GM23338 (cell line): ENCODE measurements around the gene SPIRE2. TPM values are rescaled to one million over a fixed set of nuclear protein-coding genes. Genes with fewer than 3 reads are reported as not detected.

Experiments
- ATAC-seq: fragments of 200-7000 bp; cut with Tn5 transposase; 3 replicates; pipeline ENCODE4 v1.9.1; 2020
- DNase-seq: peaks from one replicate; pipeline ENCODE4 v3.0.0-alpha.2; 2015; ENCODE audit warnings: low spot score
- H2AFZ ChIP-seq: fragments of 200-600 bp; sonication (generic); 2 replicates; pipeline ENCODE4 v1.8.0; 2016; ENCODE audit warnings: antibody characterized with exemption, mild to moderate bottlenecking, moderate library complexity
- H3F3A ChIP-seq: fragments of 200-600 bp; sonication (generic); replicated peaks from 2 replicates; pipeline ENCODE4 v1.8.0; 2017; ENCODE audit warnings: antibody characterized with exemption, mixed run types, low read depth
- H3K27ac ChIP-seq: fragments of 200-600 bp; sonication (generic); 2 replicates; pipeline ENCODE4 v1.6.1; 2016; ENCODE audit warnings: low read depth
- H3K27me3 ChIP-seq: fragments of 200-600 bp; sonication (generic); 2 replicates; pipeline ENCODE4 v1.8.0; 2016; ENCODE audit warnings: mild to moderate bottlenecking, mixed run types, moderate library complexity; ENCODE audit not compliant: insufficient read depth
- H3K36me3 ChIP-seq: fragments of 200-600 bp; sonication (generic); 2 replicates; pipeline ENCODE4 v1.8.0; 2016; ENCODE audit warnings: mild to moderate bottlenecking; ENCODE audit not compliant: insufficient read depth
- H3K4me1 ChIP-seq: fragments of 200-600 bp; sonication (generic); 2 replicates; pipeline ENCODE4 v1.8.0; 2016; ENCODE audit warnings: mild to moderate bottlenecking, moderate library complexity; ENCODE audit not compliant: insufficient read depth
- H3K4me2 ChIP-seq: fragments of 200-600 bp; sonication (generic); 2 replicates; pipeline ENCODE4 v1.7.1; 2017; ENCODE audit warnings: mixed run types
- H3K4me3 ChIP-seq: fragments of 200-600 bp; sonication (generic); 2 replicates; pipeline ENCODE4 v1.6.1; 2016; ENCODE audit warnings: mixed run types
- H3K79me2 ChIP-seq: fragments of 200-600 bp; sonication (generic); replicated peaks from 2 replicates; pipeline ENCODE4 v1.8.0; 2017; ENCODE audit warnings: mild to moderate bottlenecking; ENCODE audit not compliant: insufficient read depth
- H3K9me2 ChIP-seq: fragments of 200-600 bp; sonication (generic); 2 replicates; pipeline ENCODE4 v1.8.0; 2017; ENCODE audit not compliant: insufficient read depth
- H4K20me1 ChIP-seq: fragments of 200-600 bp; sonication (generic); replicated peaks from 2 replicates; pipeline ENCODE4 v1.8.0; 2017; ENCODE audit warnings: mild to moderate bottlenecking; ENCODE audit not compliant: insufficient read depth
- H3K27ac Mint-ChIP-seq: 2 replicates; pipeline ENCODE4 v1.8.0; 2020; ENCODE audit warnings: inconsistent platforms, mild to moderate bottlenecking, moderate library complexity, mixed read lengths
- H3K27me3 Mint-ChIP-seq: 3 replicates; pipeline ENCODE4 v1.8.0; 2022; ENCODE audit warnings: low read depth, mild to moderate bottlenecking, moderate library complexity, mixed read lengths, inconsistent platforms; ENCODE audit not compliant: insufficient read depth, poor library complexity
- H3K36me3 Mint-ChIP-seq: 3 replicates; pipeline ENCODE4 v1.8.0; 2021; ENCODE audit warnings: low read depth, mild to moderate bottlenecking, inconsistent platforms, moderate library complexity, mixed read lengths
- H3K4me1 Mint-ChIP-seq: 3 replicates; pipeline ENCODE4 v1.8.0; 2020; ENCODE audit warnings: mild to moderate bottlenecking, inconsistent platforms, mixed read lengths
- H3K4me3 Mint-ChIP-seq: 3 replicates; pipeline ENCODE4 v1.8.0; 2021; ENCODE audit warnings: moderate library complexity, mild to moderate bottlenecking, inconsistent platforms, mixed read lengths
- H3K9me3 Mint-ChIP-seq: 3 replicates; pipeline ENCODE4 v1.8.0; 2020; ENCODE audit warnings: moderate library complexity, mild to moderate bottlenecking, inconsistent platforms, mixed read lengths
- CREB1 ChIP-seq: fragments of 250-450 bp; sonication (Bioruptor Pico); IDR thresholded peaks from 2 replicates; pipeline ENCODE4 v1.5.0; 2020; ENCODE audit warnings: low read depth, mild to moderate bottlenecking, moderate library complexity
- CTCF ChIP-seq, 2 experiments: fragments of 200-600 bp in 1 of 2; sonication (generic) in 1 of 2; conservative IDR thresholded peaks; 2 replicates each; pipeline versions ENCODE4 v1.5.1 to v1.6.1; 2016 to 2017; ENCODE audit warnings: antibody characterized with exemption in 2 of 2, low read depth in 2 of 2, mild to moderate bottlenecking in 2 of 2, moderate library complexity in 1 of 2
- ETS1 ChIP-seq: IDR thresholded peaks from 2 replicates; pipeline ENCODE4 v1.6.1; 2016; ENCODE audit warnings: antibody characterized with exemption
- EZH2 ChIP-seq: fragments of 200-600 bp; sonication (generic); IDR thresholded peaks from one replicate; pipeline ENCODE4 v1.8.0; 2017; ENCODE audit warnings: antibody characterized with exemption, mild to moderate bottlenecking, low read depth; ENCODE audit not compliant: unreplicated experiment
- EZH2phosphoT487 ChIP-seq: fragments of 200-600 bp; sonication (generic); IDR thresholded peaks from one replicate; pipeline ENCODE4 v1.8.1; 2018; ENCODE audit warnings: antibody characterized with exemption; ENCODE audit not compliant: unreplicated experiment
- JUNB ChIP-seq: IDR thresholded peaks from one replicate; pipeline ENCODE4 v1.6.1; 2016; ENCODE audit warnings: antibody characterized with exemption; ENCODE audit not compliant: unreplicated experiment
- NANOG ChIP-seq: IDR thresholded peaks from 2 replicates; pipeline ENCODE4 v1.6.1; 2016; ENCODE audit warnings: antibody characterized with exemption, borderline replicate concordance
- POLR2AphosphoS5 ChIP-seq: IDR thresholded peaks from 2 replicates; pipeline ENCODE4 v1.6.1; 2016; ENCODE audit warnings: antibody characterized with exemption, low read depth
- REST ChIP-seq: IDR thresholded peaks from one replicate; pipeline ENCODE4 v1.6.1; 2018; ENCODE audit warnings: antibody characterized with exemption; ENCODE audit not compliant: unreplicated experiment
- STAT1 ChIP-seq: IDR thresholded peaks from one replicate; pipeline ENCODE4 v1.6.1; 2016; ENCODE audit warnings: antibody characterized with exemption; ENCODE audit not compliant: unreplicated experiment
- ZNF114 ChIP-seq: fragments of 250-450 bp; sonication (Bioruptor Pico); IDR thresholded peaks from 2 replicates; pipeline ENCODE4 v1.5.0; 2020; ENCODE audit warnings: mild to moderate bottlenecking, moderate library complexity
- ZNF331 ChIP-seq: fragments of 250-450 bp; sonication (Bioruptor Pico); IDR thresholded peaks from 2 replicates; pipeline ENCODE4 v1.5.0; 2020; ENCODE audit warnings: low read depth, mild to moderate bottlenecking, moderate library complexity
- ZNF462 ChIP-seq: fragments of 250-450 bp; sonication (Bioruptor Pico); IDR thresholded peaks from 2 replicates; pipeline ENCODE4 v1.5.0; 2020; ENCODE audit warnings: mild to moderate bottlenecking, moderate library complexity
- polyA plus RNA-seq: library from polyadenylated mRNA; unstranded; fragments of >200 nt; fragmentation: Nextera tagmentation; extraction: Ambion mirVana; gene quantifications from 2 replicates; pipeline ENCODE4 v1.2.1, GENCODE V29; 2016
- total RNA-seq: library from RNA; depleted of rRNA; stranded (reverse); fragments of >200 nt; shearing (Covaris generic); gene quantifications from 2 replicates; pipeline ENCODE4 v1.2.3, GENCODE V29; 2014

The SPIRE2 gene
- total and polyA plus RNA-seq, 2 experiments from 2014 or later: 5.0 to 15.2 TPM

GRCh38 chr16:89890886-89891657, 62.8 kb downstream of the SPIRE2 start:
- DNase-seq: no peak
- Histone ChIP-seq H3K79me2 (no peaks in the 10 kb centered on the region), H3F3A (no peaks in the 10 kb centered on the region), H3K4me2 (no peak overlapping the region), H2AFZ (no peak overlapping the region), H3K4me3 (no peak overlapping the region), H3K36me3 (peaks cover 10% of the 10 kb centered on the region), H3K4me1 (no peaks in the 10 kb centered on the region), H4K20me1 (no peaks in the 10 kb centered on the region; the same call in 1 of the 2 replicates), H3K9me2 (no peaks in the 10 kb centered on the region), H3K27ac (no peak overlapping the region), H3K27me3 (no peaks in the 10 kb centered on the region)
- no peak overlapping the region for H3K27ac Mint-ChIP-seq
- H3K36me3 Mint-ChIP-seq: peaks cover 42% of the 10 kb centered on the region
- H3K4me1 Mint-ChIP-seq: no peaks in the 10 kb centered on the region
- TF ChIP-seq POLR2AphosphoS5: no peak
- no peak for TF ChIP-seq REST
- TF ChIP-seq JUNB: no peak
- TF ChIP-seq ZNF114 (CRISPR knock-in tag): no peak
- TF ChIP-seq EZH2phosphoT487: no peak
- TF ChIP-seq EZH2: no peak
- no peak for TF ChIP-seq CREB1 (CRISPR knock-in tag)
- no peak for TF ChIP-seq ETS1
- TF ChIP-seq ZNF462 (CRISPR knock-in tag): no peak
- TF ChIP-seq ZNF331 (CRISPR knock-in tag): no peak
- TF ChIP-seq CTCF (conservative IDR thresholded peaks at IDR 0.05; ENCODE audit: low read depth in 2 of 2): no peak
- TF ChIP-seq STAT1: no peak
- TF ChIP-seq NANOG: no peak
- no peak for ATAC-seq
- H3K27me3 Mint-ChIP-seq: peaks cover 9% of the 10 kb centered on the region
- H3K9me3 Mint-ChIP-seq: no peaks in the 10 kb centered on the region
- no peak overlapping the region for H3K4me3 Mint-ChIP-seq
